G401 (cell line): ENCODE data around the gene PGLYRP2. TPM values are rescaled to one million over a fixed set of nuclear protein-coding genes. Genes with fewer than 3 reads are reported as not detected.
A peak's percentile ranks its signal among the peaks of the same experiment; 100 is the strongest.
"Not testable (repeated sequence)": the region's sequence is repeated elsewhere in the genome, so short reads cannot be mapped to it uniquely, and the experiment has no call there.

Experiments
- DNase-seq: peaks from one replicate; pipeline ENCODE4 v3.0.0-alpha.2; 2015; ENCODE audit warnings: low spot score
- in situ Hi-C: cut with HindIII; loops from 2 replicates; pipeline ENCODE4 v1.10.0; 2016; ENCODE audit warnings: low sequenced_read_pairs, mixed read lengths
- total RNA-seq: library from RNA; depleted of rRNA; stranded (reverse); fragments of >200 nt; shearing (Covaris generic); gene quantifications from 2 replicates; pipeline ENCODE4 v1.2.3, GENCODE V29; 2014

The PGLYRP2 gene
- total RNA-seq, 1 experiment from 2014 or later: not detected

DNA sequence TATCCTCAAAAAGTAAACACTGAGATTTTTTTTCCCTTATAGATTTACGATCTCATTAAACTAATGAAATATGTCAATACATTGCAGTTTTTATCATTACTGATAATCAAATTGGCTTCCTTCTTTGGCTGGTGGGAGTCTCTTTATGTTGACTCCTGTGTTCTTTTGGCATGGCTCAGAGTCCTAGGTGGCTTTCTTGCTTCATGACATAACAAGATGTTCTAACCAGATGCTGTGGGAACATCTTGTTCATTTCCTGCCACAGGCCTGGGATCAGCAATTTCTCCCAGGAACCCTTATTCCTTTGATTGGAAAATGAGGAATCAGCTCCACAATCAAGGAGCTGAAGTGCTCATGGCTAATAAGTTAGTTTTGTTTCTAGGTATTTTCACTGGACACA lies 15.8 kb upstream of the PGLYRP2 start:
- no peak for DNase-seq
- in situ Hi-C loops: no loop called here

DNA sequence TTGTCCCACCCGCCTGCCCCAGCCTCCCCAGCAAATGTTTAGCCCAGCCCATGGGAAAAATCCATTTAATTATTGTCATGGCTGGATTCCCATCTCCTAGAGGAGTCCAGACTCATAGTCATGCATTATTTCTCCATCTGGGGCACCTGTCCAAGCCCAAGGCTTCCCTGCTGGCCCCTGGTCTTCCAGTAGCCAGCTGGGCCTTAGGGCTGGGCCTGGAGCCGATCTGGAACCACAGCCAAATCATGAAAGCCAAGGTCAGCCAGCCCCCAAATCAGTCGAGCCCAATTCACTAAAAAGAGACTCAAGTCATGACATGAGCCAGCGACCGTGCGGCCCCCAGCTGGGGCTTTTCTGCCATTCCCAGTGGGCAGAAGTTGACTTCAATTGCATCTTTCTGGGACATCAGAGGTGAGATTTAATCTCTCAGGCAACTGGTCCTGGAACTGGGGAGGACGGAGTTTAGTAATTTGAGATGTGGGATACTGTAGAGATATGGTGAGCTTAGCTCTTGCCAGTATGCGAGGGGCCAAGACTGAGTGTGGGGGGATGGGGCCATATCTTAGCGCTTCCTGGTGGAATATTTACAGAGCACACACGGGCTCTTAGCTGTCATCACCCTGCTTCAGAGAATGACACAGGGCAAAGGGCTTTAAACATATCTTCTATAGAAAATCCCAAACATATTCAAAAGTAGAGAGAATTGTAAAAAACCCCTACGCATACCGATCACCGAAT lies 9.4 kb upstream of the PGLYRP2 start:
- in situ Hi-C loops: no loop called here
- peak; percentile 29 for DNase-seq

DNA sequence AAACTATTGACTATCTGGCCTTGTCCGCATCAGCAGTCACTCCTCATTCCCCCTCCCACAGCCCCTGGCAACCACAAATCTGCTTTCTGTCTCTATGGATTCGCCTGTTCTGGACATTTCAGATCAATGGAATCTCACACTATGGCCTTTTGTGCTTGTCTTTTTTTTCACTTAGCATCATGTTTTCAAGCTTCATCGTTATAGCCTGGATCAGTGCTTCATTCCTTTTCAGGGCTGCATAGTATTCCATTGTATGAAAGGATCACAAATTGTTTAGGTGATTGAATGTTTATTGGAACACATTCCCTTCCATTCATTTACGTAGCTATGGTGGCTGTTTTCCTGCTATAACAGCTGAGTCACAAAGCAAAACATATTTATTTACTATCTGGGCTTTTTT lies 7.7 kb upstream of the PGLYRP2 start:
- DNase-seq: no peak
- in situ Hi-C loops: no loop called here

DNA sequence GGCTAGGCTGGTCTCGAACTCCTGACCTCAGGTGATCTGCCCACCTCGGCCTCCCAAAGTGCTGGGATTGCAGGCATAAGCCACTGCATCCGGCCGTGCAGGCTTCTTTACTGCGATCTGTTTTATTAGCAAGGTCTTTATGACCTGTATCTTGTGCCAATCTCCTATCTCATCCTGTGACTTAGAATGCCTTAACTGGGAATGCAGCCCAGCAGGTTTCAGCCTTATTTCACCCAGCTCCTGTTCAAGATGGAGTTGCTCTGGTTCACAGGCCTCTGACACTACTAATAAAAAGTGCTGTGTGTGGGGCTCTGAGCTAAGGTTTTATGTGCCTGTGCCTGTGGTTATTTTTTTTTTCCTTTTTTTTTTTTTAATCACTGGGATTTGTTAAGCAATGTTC lies 6.5 kb upstream of the PGLYRP2 start:
- in situ Hi-C loops: not testable (repeated sequence)

GRCh38 chr19:15480996-15481395 lies 1.7 kb upstream of the PGLYRP2 start:
- in situ Hi-C loops, DNase-seq: not testable (repeated sequence)

More for the DNA sequence above, 6.5 kb upstream of the PGLYRP2 start:
- DNase-seq: not testable (repeated sequence)

- in situ Hi-C loops: no loop called here
- no peak for DNase-seq
Measured at GRCh38 chr19:15476325-15476724, 3.0 kb downstream of the PGLYRP2 start.

DNA sequence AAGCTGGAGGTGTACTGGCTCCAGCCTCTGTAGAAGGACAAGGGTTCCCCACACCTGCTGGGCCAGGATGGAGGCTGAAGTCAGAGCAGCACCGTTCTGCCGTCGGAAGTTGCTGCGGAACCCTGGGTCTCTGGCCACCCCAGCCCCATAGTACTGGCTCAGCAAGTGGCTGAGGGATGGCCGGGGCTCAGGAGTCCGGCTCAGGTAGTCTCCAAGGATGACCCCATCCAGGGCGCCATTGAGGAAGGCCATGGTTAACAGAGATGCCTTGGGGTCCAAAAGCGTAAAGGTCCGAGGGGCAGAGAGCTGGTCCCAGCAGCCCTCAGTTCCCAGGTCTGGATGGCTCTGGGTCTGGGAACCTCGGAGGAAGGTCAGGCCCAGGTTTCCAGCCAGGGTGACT lies 3.7 kb downstream of the PGLYRP2 start:
- in situ Hi-C loops: no loop called here
- no peak for DNase-seq

- DNase-seq: no peak
- in situ Hi-C loops: no loop called here
Measured at GRCh38 chr19:15475169-15475568, 4.1 kb downstream of the PGLYRP2 start.

DNA sequence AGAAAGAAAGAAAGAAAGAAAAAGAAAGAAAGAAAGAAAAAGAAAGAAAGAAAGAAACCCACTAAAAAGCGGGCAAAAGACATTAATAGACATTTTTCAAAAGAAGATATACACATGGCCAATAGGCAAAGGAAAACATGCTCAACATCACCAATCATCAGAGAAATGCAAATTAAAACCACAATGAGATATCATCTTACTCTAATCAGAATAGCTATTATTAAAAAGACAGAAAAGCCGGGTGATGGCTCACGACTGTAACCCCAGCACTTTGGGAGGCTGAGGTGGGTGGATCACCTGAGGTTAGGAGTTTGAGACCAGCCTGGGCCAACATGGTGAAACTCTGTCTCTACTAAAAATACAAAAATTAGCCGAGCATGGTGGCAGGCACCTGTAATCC lies 5.5 kb downstream of the PGLYRP2 start:
- in situ Hi-C loops, DNase-seq: not testable (repeated sequence)

DNA sequence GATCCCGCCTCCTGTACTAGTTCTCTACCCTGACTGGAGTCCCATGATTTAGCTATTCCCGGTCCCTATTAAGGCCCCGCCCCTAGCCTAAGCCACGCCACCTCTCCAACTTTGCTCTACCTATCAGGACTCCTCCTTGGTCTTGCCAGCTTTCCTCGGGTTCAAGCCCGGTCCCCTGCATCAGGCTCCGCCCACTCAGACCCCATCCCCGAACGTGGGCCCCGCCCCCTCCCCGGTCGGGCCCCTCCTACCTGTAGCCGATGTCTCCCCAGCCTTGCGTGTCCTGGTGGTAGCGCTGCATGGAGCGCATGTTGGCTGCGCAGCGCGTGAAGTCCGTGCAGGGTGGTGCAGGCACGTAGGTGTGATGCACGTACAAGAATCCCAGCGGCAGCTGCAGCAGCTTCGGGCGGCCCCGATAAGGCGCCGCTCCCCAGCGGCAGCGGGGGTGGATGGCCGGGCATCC lies 7.6 kb downstream of the PGLYRP2 start:
- in situ Hi-C loops: no loop called here
- no peak for DNase-seq

GRCh38 chr19:15469513-15470297 lies 9.6 kb downstream of the PGLYRP2 start:
- in situ Hi-C loops: no loop called here

DNA sequence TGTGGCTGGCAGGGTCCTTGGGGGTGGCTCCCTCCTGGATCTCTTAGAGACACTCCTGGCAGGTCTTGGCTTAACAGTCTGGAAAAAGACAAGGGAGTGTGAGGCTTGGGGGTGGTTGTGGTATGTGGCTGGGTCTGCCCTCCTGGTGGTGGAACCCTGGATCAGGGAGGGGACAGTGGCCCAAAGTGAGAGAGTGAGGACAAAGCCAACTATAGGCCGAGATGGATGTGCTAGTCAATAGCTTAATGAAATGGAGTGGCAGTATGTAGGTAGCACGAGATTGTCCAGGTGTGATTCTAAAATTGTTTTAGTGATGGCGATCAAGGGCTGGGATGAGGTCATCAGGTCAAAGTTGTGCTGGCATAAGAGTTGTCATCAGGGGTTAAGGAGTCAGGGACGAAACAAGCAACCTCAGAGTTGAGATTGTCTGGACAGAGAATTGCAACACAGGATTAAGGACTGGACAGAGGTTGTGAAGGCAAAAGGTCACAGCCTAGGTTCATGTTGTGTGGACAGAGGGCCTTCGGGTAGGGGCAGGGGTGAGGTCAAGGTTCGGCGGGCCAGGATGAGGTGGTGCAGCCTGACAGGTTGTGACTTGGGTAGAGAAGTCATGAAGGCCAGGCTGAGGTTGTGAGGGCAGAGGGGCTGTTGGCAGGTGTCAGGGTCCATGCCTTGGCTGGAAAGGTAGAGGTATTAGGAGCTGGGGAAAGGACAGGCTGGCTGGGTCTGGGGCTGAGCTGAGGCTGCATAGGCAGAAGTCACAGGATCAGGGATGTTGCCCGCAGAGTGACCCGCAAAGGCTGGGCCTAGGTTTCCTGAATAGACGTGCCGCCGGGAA lies 10.4 kb downstream of the PGLYRP2 start:
- DNase-seq: no peak
- in situ Hi-C loops: no loop called here

More at GRCh38 chr19:15469513-15470297, 9.6 kb downstream of the PGLYRP2 start:
- DNase-seq: no peak

DNA sequence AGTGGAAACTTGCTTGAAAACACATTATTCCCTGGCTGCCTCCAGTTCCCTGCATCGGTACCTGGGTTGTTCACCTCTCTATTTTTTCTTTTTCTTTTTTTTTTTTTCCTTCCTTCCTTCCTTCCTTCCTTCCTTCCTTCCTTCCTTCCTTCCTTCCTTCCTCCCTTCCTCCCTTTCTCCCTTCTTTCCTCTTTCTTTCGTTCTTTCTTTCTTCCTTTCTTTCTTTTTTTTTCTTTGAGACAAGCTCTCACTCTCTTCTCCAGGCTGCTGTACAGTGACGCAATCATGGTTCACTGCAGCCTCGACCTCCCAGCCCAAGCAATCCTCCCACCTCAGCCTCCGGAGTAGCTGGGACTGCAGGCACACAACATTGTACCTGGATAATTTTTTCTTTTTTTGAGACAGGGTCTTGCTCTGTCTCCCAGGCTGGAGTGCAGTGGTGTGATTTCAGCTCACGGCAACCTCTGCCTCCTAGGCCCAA lies 11.5 kb downstream of the PGLYRP2 start:
- DNase-seq: no peak
- in situ Hi-C loops: no loop called here

DNA sequence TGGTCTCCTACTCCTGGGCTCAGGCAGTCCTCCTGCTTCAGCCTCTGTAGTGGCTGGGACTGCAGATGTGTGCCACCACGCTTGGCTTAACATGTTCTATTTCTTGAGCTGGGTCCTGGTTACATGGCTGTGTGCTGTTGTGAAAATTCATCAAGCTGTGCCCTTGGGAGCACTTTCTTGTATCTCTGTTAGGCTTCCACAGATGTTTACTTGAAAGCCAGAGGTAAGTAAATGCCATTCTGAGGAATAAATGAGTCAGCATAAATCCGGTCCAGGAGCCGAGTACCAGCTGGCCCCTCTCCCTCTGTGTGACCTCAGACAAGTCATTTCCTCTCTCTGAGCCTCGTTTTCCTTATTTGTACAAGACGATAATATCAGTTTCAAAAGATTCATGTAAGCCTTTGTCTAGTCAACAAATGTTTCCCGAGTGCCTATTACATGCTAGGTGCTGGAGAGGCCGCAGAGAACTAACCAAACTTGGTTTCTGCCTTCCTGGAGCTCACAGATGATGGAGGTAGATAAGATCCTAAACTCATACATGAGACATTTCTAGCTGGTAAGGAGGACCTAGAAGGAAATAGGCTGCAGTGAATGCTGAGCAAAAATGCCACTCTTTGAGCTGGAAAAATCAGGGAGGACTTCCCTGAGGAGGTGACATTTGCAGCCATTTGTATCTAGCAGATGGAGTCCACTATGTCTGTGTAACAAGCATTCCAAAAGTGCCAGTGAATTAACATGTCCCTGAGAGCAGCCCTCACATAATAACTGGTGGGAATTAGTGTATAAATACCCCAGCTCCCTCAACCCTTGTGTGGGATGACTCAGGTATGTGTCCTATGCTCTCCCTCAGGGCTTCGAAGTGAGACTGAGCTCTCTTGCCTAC lies 12.2 kb downstream of the PGLYRP2 start:
- in situ Hi-C loops: no loop called here
- DNase-seq: no peak

GRCh38 chr19:15464394-15465385 lies 14.6 kb downstream of the PGLYRP2 start, which contains the start of gene RASAL3:
RASAL3 (minus strand) TSS chr19:15464544; CDS start chr19:15464358, 186 bp downstream.
- in situ Hi-C loops: no loop called here
- no peak for DNase-seq

DNA sequence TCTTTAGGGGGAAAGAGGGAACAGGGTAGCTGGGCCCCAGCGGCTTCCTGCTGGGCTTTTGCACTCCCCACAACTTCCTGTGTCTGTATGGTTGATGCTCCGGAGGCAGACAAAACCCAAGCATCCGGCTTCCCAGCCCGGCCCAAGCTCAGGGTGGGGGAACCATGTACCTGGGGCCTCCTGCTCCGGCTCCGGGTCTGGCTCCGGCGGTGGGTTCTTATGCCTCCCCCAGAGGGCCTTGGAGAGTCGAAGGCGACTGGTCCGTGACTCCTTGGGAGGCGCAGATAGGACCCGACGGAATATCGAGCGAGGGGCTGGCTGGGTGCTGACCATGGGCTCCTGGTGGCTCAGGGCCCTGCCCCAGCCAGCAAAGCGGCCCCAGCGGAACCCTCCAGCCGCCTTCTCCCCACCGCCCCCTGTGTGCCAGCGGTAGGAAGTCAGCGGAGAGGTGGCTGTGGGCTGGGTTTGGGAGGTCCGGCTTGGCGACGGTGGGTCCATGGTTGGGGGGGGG lies 15.4 kb downstream of the PGLYRP2 start:
- DNase-seq: no peak
- in situ Hi-C loops: no loop called here

DNA sequence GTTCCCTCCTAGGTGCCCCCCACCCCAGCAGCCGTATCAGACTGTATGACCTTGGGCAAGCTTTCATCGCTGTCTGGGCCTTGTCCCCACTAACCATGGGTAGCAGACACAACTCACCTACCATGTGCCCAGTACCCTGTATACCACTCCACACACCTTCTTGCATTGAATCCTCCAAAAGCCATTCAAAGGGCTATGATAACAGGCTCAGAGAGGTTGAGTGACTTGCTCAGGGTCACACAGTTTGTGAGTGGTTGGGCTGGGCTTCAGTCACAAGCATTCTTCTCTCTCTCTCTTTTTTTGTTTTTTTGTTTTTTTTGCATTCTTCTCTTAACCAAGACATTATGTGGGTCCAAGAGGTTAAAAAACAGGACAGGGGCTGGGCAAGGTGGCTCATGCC lies 17.6 kb downstream of the PGLYRP2 start:
- DNase-seq: no peak
- in situ Hi-C loops: no loop called here
